ENCODE data around the gene FAM171A1.

- TF ChIP-seq, protein P1, sequence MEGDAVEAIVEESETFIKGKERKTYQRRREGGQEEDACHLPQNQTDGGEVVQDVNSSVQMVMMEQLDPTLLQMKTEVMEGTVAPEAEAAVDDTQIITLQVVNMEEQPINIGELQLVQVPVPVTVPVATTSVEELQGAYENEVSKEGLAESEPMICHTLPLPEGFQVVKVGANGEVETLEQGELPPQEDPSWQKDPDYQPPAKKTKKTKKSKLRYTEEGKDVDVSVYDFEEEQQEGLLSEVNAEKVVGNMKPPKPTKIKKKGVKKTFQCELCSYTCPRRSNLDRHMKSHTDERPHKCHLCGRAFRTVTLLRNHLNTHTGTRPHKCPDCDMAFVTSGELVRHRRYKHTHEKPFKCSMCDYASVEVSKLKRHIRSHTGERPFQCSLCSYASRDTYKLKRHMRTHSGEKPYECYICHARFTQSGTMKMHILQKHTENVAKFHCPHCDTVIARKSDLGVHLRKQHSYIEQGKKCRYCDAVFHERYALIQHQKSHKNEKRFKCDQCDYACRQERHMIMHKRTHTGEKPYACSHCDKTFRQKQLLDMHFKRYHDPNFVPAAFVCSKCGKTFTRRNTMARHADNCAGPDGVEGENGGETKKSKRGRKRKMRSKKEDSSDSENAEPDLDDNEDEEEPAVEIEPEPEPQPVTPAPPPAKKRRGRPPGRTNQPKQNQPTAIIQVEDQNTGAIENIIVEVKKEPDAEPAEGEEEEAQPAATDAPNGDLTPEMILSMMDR (conservative IDR thresholded peaks at IDR 0.05 in 1 of 2, IDR thresholded peaks at IDR 0.05 in 1 of 2; ENCODE audit: extremely low read depth in 1 of 2, insufficient read depth in 1 of 2, low read depth in 1 of 2, low read length in 2 of 2): no peak
- no peak for TF ChIP-seq EZH2 (IDR thresholded peaks at IDR 0.05; ENCODE audit: borderline replicate concordance, low read length)
These were observed 141.8 kb downstream of the FAM171A1 start for GRCh38 chr10:15229268-15229667.
